H1 (cell line): ENCODE data around the gene SMAGP. TPM values are rescaled to one million over a fixed set of nuclear protein-coding genes. Genes with fewer than 3 reads are reported as not detected.

Experiments used
- CTCF ChIA-PET: fragments of 300-600 bp; sonication (Branson Sonifier 250); formaldehyde crosslinking; loops from one replicate; lab custom pipeline; 2021; ENCODE audit not compliant: partially characterized antibody; lab: Charles Lee
- POLR2A ChIA-PET: fragments of 300-600 bp; sonication (Branson Sonifier 250); formaldehyde crosslinking; loops from one replicate; lab custom pipeline; 2021; ENCODE audit warnings: inconsistent platforms; ENCODE audit not compliant: partially characterized antibody; lab: Charles Lee
- DNase-seq, 2 experiments: peaks; one replicate each; pipeline versions ENCODE4 v3.0.0 to v3.0.0-alpha.2; 2010 to 2022; ENCODE audit warnings: low spot score in 2 of 2, low read depth in 1 of 2, mixed read lengths in 1 of 2
- FAIRE-seq: peaks from 2 replicates; lab custom pipeline; 2011; peaks lifted over from hg19 to GRCh38; lab: Jason Lieb, UNC
- H2AFZ ChIP-seq: 2 replicates; pipeline ENCODE4 v1.8.1; 2012; ENCODE audit warnings: low read length, inconsistent platforms
- H2AK5ac ChIP-seq: 2 replicates; pipeline ENCODE4 v1.6.1; 2013; ENCODE audit warnings: low read depth, low read length
- H2BK120ac ChIP-seq: replicated peaks from 2 replicates; pipeline ENCODE3; 2013; ENCODE audit warnings: low read depth, low read length, inconsistent platforms
- H2BK12ac ChIP-seq: 2 replicates; pipeline ENCODE4 v1.6.1; 2013; ENCODE audit warnings: low read depth, low read length
- H2BK15ac ChIP-seq: 2 replicates; pipeline ENCODE4 v1.6.1; 2013; ENCODE audit warnings: low read length
- H2BK20ac ChIP-seq: 2 replicates; pipeline ENCODE4 v1.6.1; 2013; ENCODE audit warnings: low read length
- H2BK5ac ChIP-seq: 2 replicates; pipeline ENCODE4 v1.6.1; 2013; ENCODE audit warnings: low read depth, low read length
- H3K14ac ChIP-seq: 2 replicates; pipeline ENCODE4 v1.6.1; 2013; ENCODE audit warnings: inconsistent platforms; ENCODE audit not compliant: insufficient read length
- H3K18ac ChIP-seq: 2 replicates; pipeline ENCODE4 v1.6.1; 2013; ENCODE audit warnings: low read length; ENCODE audit errors: extremely low read depth
- H3K23ac ChIP-seq: 2 replicates; pipeline ENCODE4 v1.6.1; 2013; ENCODE audit warnings: inconsistent platforms; ENCODE audit not compliant: insufficient read length
- H3K23me2 ChIP-seq: 2 replicates; pipeline ENCODE4 v1.6.1; 2013; ENCODE audit warnings: low read depth, low read length
- H3K27ac ChIP-seq: 2 replicates; pipeline ENCODE4 v1.6.1; 2011; ENCODE audit warnings: low read depth, low read length, inconsistent platforms
- H3K27me3 ChIP-seq, 4 experiments: replicated peaks in 1 of 4; 1 replicate in 1 of 4; 2 replicates in 3 of 4; pipeline versions ENCODE4 v1.6.1 to v1.8.1; 2011 to 2013; ENCODE audit warnings: low read length in 3 of 4, mild to moderate bottlenecking in 3 of 4, inconsistent platforms in 2 of 4, mixed read lengths in 2 of 4, moderate library complexity in 1 of 4; ENCODE audit not compliant: control insufficient read depth in 3 of 4, insufficient read depth in 3 of 4; ENCODE audit errors: extremely low read depth in 1 of 4
- H3K36me3 ChIP-seq, 4 experiments: 2 replicates each; pipeline versions ENCODE4 v1.6.1 to v1.8.1; 2011 to 2013; ENCODE audit warnings: mild to moderate bottlenecking in 4 of 4, low read length in 3 of 4, moderate library complexity in 2 of 4, control low read depth in 1 of 4, inconsistent platforms in 1 of 4; ENCODE audit not compliant: insufficient read depth in 4 of 4, control insufficient read depth in 2 of 4
- H3K4ac ChIP-seq: replicated peaks from 2 replicates; pipeline ENCODE3; 2013; ENCODE audit warnings: low read length, low read depth, mixed read lengths, inconsistent platforms; ENCODE audit not compliant: insufficient read length
- H3K4me1 ChIP-seq, 4 experiments: replicated peaks in 1 of 4; 1 replicate in 1 of 4; 2 replicates in 3 of 4; pipeline versions ENCODE4 v1.6.1 to v1.8.1; 2011 to 2013; ENCODE audit warnings: low read length in 3 of 4, inconsistent platforms in 2 of 4, mixed read lengths in 1 of 4; ENCODE audit not compliant: insufficient read depth in 4 of 4, control insufficient read depth in 3 of 4
- H3K4me2 ChIP-seq, 2 experiments: 2 replicates each; pipeline versions ENCODE4 v1.6.1 to v1.8.1; 2011 to 2013; ENCODE audit warnings: low read depth in 2 of 2, low read length in 2 of 2, control low read depth in 1 of 2, inconsistent platforms in 1 of 2, mild to moderate bottlenecking in 1 of 2; ENCODE audit not compliant: insufficient read depth in 1 of 2
- H3K4me3 ChIP-seq, 4 experiments: fragments of 200-600, 300-600 bp in 1 of 4; sonication (generic), shearing (Covaris generic), sonication (Bioruptor Twin) in 1 of 4; 2 replicates each; pipeline versions ENCODE4 v1.5.1 to v1.8.1; 2011 to 2016; ENCODE audit warnings: low read length in 4 of 4, low read depth in 3 of 4, control low read depth in 2 of 4, inconsistent platforms in 2 of 4, mild to moderate bottlenecking in 2 of 4, mixed read lengths in 1 of 4, moderate library complexity in 1 of 4; ENCODE audit not compliant: insufficient read depth in 2 of 4; ENCODE audit errors: extremely low read depth in 1 of 4
- H3K56ac ChIP-seq: replicated peaks from 2 replicates; pipeline ENCODE3; 2013; ENCODE audit warnings: low read depth, mild to moderate bottlenecking, mixed read lengths, low read length, inconsistent platforms; ENCODE audit not compliant: insufficient read length
- H3K79me1 ChIP-seq: 2 replicates; pipeline ENCODE4 v1.6.1; 2013; ENCODE audit warnings: low read depth, low read length, control low read depth
- H3K79me2 ChIP-seq, 2 experiments: 2 replicates each; pipeline versions ENCODE4 v1.6.1 to v1.8.1; 2012 to 2013; ENCODE audit warnings: low read length in 2 of 2, mild to moderate bottlenecking in 2 of 2, inconsistent platforms in 1 of 2; ENCODE audit not compliant: insufficient read depth in 2 of 2, control insufficient read depth in 1 of 2
- H3K9ac ChIP-seq, 4 experiments: replicated peaks in 1 of 4; 1 replicate in 1 of 4; 2 replicates in 3 of 4; pipeline versions ENCODE4 v1.6.1 to v1.8.1; 2011 to 2013; ENCODE audit warnings: low read depth in 3 of 4, low read length in 3 of 4, control low read depth in 2 of 4, mild to moderate bottlenecking in 2 of 4, moderate library complexity in 2 of 4, inconsistent platforms in 1 of 4; ENCODE audit errors: extremely low read depth in 1 of 4
- H3K9me3 ChIP-seq, 2 experiments: 2 replicates each; pipeline versions ENCODE4 v1.6.1 to v1.8.1; 2012 to 2013; ENCODE audit warnings: mild to moderate bottlenecking in 2 of 2, moderate library complexity in 2 of 2, control low read depth in 1 of 2, inconsistent platforms in 1 of 2, low read depth in 1 of 2, low read length in 1 of 2, mixed read lengths in 1 of 2; ENCODE audit not compliant: insufficient read depth in 2 of 2
- H4K20me1 ChIP-seq, 2 experiments: replicated peaks in 1 of 2; 2 replicates each; pipeline versions ENCODE3 to v1.8.1; 2011 to 2013; ENCODE audit warnings: inconsistent platforms in 2 of 2, low read length in 2 of 2, mild to moderate bottlenecking in 1 of 2; ENCODE audit not compliant: insufficient read depth in 2 of 2, control insufficient read depth in 1 of 2
- H4K5ac ChIP-seq: 2 replicates; pipeline ENCODE4 v1.6.1; 2013; ENCODE audit warnings: low read length, low read depth, mixed read lengths, inconsistent platforms; ENCODE audit not compliant: insufficient read length
- H4K8ac ChIP-seq: 2 replicates; pipeline ENCODE4 v1.8.0; 2013; ENCODE audit warnings: mild to moderate bottlenecking, moderate library complexity, low read length, inconsistent platforms; ENCODE audit not compliant: insufficient read depth; ENCODE audit errors: extremely low read depth
- H4K91ac ChIP-seq: replicated peaks from 2 replicates; pipeline ENCODE3; 2013; ENCODE audit warnings: low read length, mixed read lengths, inconsistent platforms; ENCODE audit not compliant: insufficient read length
- CBX8 ChIP-seq: fragments of 300-800, 300-1000 bp; sonication (generic); IDR thresholded peaks from 2 replicates; pipeline ENCODE4 v1.7.1; 2016; ENCODE audit warnings: low read depth, low read length, borderline replicate concordance
- EP300 ChIP-seq, 2 experiments: IDR thresholded peaks; 1 replicate in 1 of 2; 2 replicates in 1 of 2; pipeline ENCODE4 v1.6.1; 2011 to 2012; ENCODE audit warnings: low read depth in 2 of 2, low read length in 2 of 2, mild to moderate bottlenecking in 2 of 2, borderline replicate concordance in 1 of 2, inconsistent platforms in 1 of 2, moderate library complexity in 1 of 2
- HDAC2 ChIP-seq, 2 experiments: fragments of 300-600 bp in 1 of 2; sonication (generic) in 1 of 2; IDR thresholded peaks; 2 replicates each; pipeline ENCODE4 v1.6.1; 2011 to 2012; ENCODE audit warnings: low read depth in 2 of 2, low read length in 2 of 2, mild to moderate bottlenecking in 2 of 2, moderate library complexity in 2 of 2, borderline replicate concordance in 1 of 2, inconsistent platforms in 1 of 2
- POLR2A ChIP-seq, 2 experiments: IDR thresholded peaks; 1 replicate in 1 of 2; 2 replicates in 1 of 2; pipeline ENCODE4 v1.6.1; 2011; ENCODE audit warnings: low read depth in 2 of 2, low read length in 2 of 2, mild to moderate bottlenecking in 2 of 2; ENCODE audit errors: control extremely low read depth in 1 of 2
- SAP30 ChIP-seq: fragments of 300-600 bp; sonication (generic); IDR thresholded peaks from 2 replicates; pipeline ENCODE4 v1.7.1; 2012; ENCODE audit warnings: low read length, moderate library complexity, mild to moderate bottlenecking, inconsistent platforms; ENCODE audit not compliant: insufficient read depth, insufficient replicate concordance
- SIX5 ChIP-seq: IDR thresholded peaks from 2 replicates; pipeline ENCODE4 v1.6.1; 2011; ENCODE audit warnings: mild to moderate bottlenecking, low read depth, low read length
- SP2 ChIP-seq: IDR thresholded peaks from 2 replicates; pipeline ENCODE4 v1.6.1; 2012; ENCODE audit warnings: mild to moderate bottlenecking, low read length, inconsistent platforms
- WGBS, 2 experiments: shearing (Covaris generic) in 1 of 2; methylation state at CpG; one replicate each; pipeline versions ENCODE4 v1.1.6 to v1.1.7; 2013 to 2015; ENCODE audit warnings: low lambda C conversion rate in 2 of 2, mixed read lengths in 2 of 2, inconsistent platforms in 1 of 2, low coverage in 1 of 2, missing lambda C conversion rate in 1 of 2; ENCODE audit not compliant: insufficient replicate concordance in 2 of 2, insufficient coverage in 1 of 2, insufficient read length in 1 of 2; ENCODE audit errors: extremely low coverage in 1 of 2, missing lambda C conversion rate in 1 of 2; 5-methylcytosine and 5-hydroxymethylcytosine counted together
- polyA plus RNA-seq, 7 experiments: library from polyadenylated mRNA; depleted of rRNA in 3 of 7; stranded (reverse) in 5 of 7; unstranded in 2 of 7; fragments of >200 nt in 5 of 7; fragments of 200-250 nt in 2 of 7; gene quantifications; 1 replicate in 5 of 7; 2 replicates in 1 of 7; 4 replicates in 1 of 7; pipeline versions ENCODE4 v1.2.1 to v1.2.3, GENCODE V29; 2011 to 2013; ENCODE audit warnings: missing spikeins in 2 of 7, mixed read lengths in 2 of 7
- total RNA-seq: library from RNA; stranded (reverse); fragmentation: NEBNext Ultra II Directional; extraction: Animal tissue kit (Norgen Biotek cat#: 25700); gene quantifications from 2 replicates; pipeline ENCODE4 v1.2.1, GENCODE V29; 2021
- TF ChIP-seq, protein P1 (sequence below), 3 experiments: IDR thresholded peaks; 1 replicate in 2 of 3; 2 replicates in 1 of 3; pipeline versions ENCODE4 v1.5.1 to v1.6.1; 2011; ENCODE audit warnings: low read length in 3 of 3, mild to moderate bottlenecking in 3 of 3, inconsistent platforms in 2 of 3, low read depth in 1 of 3, moderate library complexity in 1 of 3; ENCODE audit not compliant: insufficient read depth in 1 of 3; ENCODE audit errors: control extremely low read depth in 1 of 3

The SMAGP gene
- total and polyA plus RNA-seq, 2 of the 8 experiments (the other 6 are each of a cell fraction or from before 2014, with no cell fraction given) = 9.4 to 12.7 TPM

DNA sequence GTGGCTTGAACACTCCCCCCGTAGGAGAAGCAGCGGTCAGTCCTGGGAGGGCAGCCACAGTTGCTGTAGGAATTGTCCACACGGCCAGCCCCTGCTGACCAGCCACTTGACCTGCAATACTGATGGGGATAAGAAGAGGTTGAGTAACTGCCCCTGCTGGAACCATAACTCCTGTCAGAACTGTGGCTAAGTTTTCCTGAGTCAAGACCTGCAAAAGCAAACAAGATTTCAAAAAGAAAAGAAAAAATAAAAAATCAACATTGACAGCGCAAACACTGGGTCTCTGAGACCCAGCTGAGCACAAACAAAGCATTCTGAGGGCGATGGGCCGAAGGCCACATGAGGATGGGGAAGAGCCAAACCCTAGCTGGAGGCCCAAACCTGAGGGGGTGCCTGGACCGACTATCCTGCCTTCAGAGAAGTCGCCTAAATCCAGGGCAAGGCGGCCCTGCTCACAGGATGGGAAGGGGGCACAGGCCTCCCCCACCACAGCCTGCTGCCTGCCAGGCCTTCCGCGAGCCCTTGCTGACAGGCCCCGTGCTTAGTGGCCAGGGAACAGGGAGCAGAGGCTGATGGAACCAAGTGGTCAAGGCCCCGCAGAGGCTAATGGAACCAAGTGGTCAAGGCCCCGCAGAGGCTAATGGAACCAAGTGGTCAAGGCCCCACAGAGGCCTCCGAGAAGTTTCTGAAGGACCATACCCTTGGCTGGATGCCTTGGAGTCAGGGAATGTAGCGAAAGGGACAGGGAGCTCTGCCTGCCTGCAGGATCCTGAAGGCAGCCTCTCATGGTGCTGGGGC is 71.4 kb downstream of the SMAGP start:
- DNase-seq (no peak), FAIRE-seq (no peak)
- Histone ChIP-seq H4K91ac (no peak overlapping the region), H2BK120ac (no peak overlapping the region), H4K8ac (no peak overlapping the region; the same call in 1 of the 2 replicates), H3K27me3 (no peaks in the 10 kb centered on the region), H3K23ac (no peak overlapping the region), H3K18ac (no peak overlapping the region), H3K4me2 (no peak overlapping the region), H2BK12ac (no peak overlapping the region), H3K56ac (no peak overlapping the region), H3K27ac (no peak overlapping the region), H3K14ac (no peak overlapping the region), H2AFZ (no peak overlapping the region), H3K79me1 (no peaks in the 10 kb centered on the region), H3K4me3 (no peak overlapping the region), H2BK15ac (no peak overlapping the region), H2AK5ac (no peak overlapping the region), H4K5ac (no peak overlapping the region), H2BK5ac (no peak overlapping the region), H3K23me2 (no peaks in the 10 kb centered on the region), H3K9ac (no peak overlapping the region), H3K4me1 (no peaks in the 10 kb centered on the region), H3K4ac (no peak overlapping the region), H3K79me2 (no peaks in the 10 kb centered on the region), H3K9me3 (no peaks in the 10 kb centered on the region), H3K36me3 (no peaks in the 10 kb centered on the region), H4K20me1 (no peaks in the 10 kb centered on the region), H2BK20ac (no peak overlapping the region)
- TF ChIP-seq SIX5 (no peak), POLR2A (IDR thresholded peaks at IDR 0.05; ENCODE audit: control extremely low read depth in 1 of 2, low read depth in 2 of 2, low read length in 2 of 2) (no peak), CBX8 (no peak), SAP30 (no peak), EP300 (IDR thresholded peaks at IDR 0.05; ENCODE audit: borderline replicate concordance in 1 of 2, low read depth in 2 of 2, low read length in 2 of 2) (no peak), HDAC2 (IDR thresholded peaks at IDR 0.05; ENCODE audit: borderline replicate concordance in 1 of 2, low read depth in 2 of 2, low read length in 2 of 2) (no peak), SP2 (no peak)
- TF ChIP-seq, protein P1, sequence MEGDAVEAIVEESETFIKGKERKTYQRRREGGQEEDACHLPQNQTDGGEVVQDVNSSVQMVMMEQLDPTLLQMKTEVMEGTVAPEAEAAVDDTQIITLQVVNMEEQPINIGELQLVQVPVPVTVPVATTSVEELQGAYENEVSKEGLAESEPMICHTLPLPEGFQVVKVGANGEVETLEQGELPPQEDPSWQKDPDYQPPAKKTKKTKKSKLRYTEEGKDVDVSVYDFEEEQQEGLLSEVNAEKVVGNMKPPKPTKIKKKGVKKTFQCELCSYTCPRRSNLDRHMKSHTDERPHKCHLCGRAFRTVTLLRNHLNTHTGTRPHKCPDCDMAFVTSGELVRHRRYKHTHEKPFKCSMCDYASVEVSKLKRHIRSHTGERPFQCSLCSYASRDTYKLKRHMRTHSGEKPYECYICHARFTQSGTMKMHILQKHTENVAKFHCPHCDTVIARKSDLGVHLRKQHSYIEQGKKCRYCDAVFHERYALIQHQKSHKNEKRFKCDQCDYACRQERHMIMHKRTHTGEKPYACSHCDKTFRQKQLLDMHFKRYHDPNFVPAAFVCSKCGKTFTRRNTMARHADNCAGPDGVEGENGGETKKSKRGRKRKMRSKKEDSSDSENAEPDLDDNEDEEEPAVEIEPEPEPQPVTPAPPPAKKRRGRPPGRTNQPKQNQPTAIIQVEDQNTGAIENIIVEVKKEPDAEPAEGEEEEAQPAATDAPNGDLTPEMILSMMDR (IDR thresholded peaks at IDR 0.05; ENCODE audit: control extremely low read depth in 1 of 3, insufficient read depth in 1 of 3, low read depth in 1 of 3, low read length in 3 of 3) = no peak
- CTCF ChIA-PET = interaction anchor here (1.5 to 2.5 kb wide), 4 partner anchors 9 to 142 kb away, joined by 3 to 8 read pairs (median 6); partner anchors contain the start of gene POU6F1
- WGBS, 2 experiments = 92% methylated on average over 14 of the region's 16 CpGs; no CpG with 5 or more reads in 1 of the 2 experiments
- POLR2A ChIA-PET = interaction anchor here (0.7 to 1.5 kb wide), 6 partner anchors 9 to 116 kb away, joined by 3 to 4 read pairs (median 3); partner anchors contain the start of gene POU6F1
